A673 (cell line): ENCODE results near the gene RNF149.
"Not testable (repeated sequence)": the region's sequence is repeated elsewhere in the genome, so short reads cannot be mapped to it uniquely, and the experiment has no call there.

ENCODE experiments used
- EZH2 ChIP-seq: fragments of 200-600 bp; sonication (generic); IDR thresholded peaks from 2 replicates; pipeline ENCODE4 v1.6.1; 2017; ENCODE audit warnings: borderline replicate concordance, low read depth, mild to moderate bottlenecking, mixed read lengths, antibody characterized with exemption, low read length; ENCODE audit not compliant: poor library complexity, severe bottlenecking
- TF ChIP-seq, protein P1 (sequence below): fragments of 300-800, 200-600 bp; sonication (generic); conservative IDR thresholded peaks from 2 replicates; pipeline ENCODE4 v1.5.1; 2017; ENCODE audit warnings: low read depth, mild to moderate bottlenecking, antibody characterized with exemption, low read length, moderate library complexity, mixed read lengths

DNA sequence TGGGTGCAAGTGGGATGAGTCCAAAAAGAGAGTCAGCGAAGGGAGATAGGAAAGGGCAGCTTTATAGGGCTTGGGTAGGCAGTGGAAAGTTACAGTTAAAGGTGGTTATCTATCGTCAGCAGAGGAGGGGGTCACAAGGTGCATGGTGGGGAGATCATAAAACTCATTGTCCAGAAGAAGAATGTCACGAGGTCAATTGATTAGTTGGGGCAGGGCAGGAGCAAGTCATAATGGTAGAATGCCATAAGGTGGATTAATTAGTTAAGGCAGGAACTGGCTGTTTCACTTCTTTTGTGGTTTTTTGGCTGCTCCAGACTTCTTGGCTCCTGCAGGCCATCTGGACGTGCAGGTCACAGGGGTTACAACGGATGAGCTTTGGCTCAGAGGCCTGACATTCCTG is 59.7 kb downstream of the RNF149 start:
- TF ChIP-seq EZH2, result not testable (repeated sequence)
- TF ChIP-seq, protein P1, sequence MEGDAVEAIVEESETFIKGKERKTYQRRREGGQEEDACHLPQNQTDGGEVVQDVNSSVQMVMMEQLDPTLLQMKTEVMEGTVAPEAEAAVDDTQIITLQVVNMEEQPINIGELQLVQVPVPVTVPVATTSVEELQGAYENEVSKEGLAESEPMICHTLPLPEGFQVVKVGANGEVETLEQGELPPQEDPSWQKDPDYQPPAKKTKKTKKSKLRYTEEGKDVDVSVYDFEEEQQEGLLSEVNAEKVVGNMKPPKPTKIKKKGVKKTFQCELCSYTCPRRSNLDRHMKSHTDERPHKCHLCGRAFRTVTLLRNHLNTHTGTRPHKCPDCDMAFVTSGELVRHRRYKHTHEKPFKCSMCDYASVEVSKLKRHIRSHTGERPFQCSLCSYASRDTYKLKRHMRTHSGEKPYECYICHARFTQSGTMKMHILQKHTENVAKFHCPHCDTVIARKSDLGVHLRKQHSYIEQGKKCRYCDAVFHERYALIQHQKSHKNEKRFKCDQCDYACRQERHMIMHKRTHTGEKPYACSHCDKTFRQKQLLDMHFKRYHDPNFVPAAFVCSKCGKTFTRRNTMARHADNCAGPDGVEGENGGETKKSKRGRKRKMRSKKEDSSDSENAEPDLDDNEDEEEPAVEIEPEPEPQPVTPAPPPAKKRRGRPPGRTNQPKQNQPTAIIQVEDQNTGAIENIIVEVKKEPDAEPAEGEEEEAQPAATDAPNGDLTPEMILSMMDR, result not testable (repeated sequence)
